OCI-LY7 (cell line): ENCODE measurements around the gene STK4. TPM values are rescaled to one million over a fixed set of nuclear protein-coding genes. Genes with fewer than 3 reads are reported as not detected.

Experiments used
- BruUV-seq: library from RNA; stranded (reverse); fragments of 400-500 nt; replicated peaks from 2 replicates; lab custom pipeline; 2021; lab: Mats Ljungman, UMichigan
- CTCF ChIA-PET: fragments of 300-600 bp; sonication (Branson Sonifier 250); formaldehyde crosslinking; loops from one replicate; lab custom pipeline; 2022; ENCODE audit warnings: antibody characterized with exemption; ENCODE audit not compliant: unreplicated experiment; lab: Charles Lee
- POLR2A ChIA-PET: fragments of 300-600 bp; sonication (Branson Sonifier 250); formaldehyde crosslinking; loops from one replicate; lab custom pipeline; 2022; ENCODE audit warnings: antibody characterized with exemption; lab: Charles Lee
- DNase-seq: peaks from one replicate; pipeline ENCODE4 v3.0.0-alpha.2; 2015; ENCODE audit warnings: low spot score
- H2AFZ ChIP-seq: fragments of 200-600 bp; sonication (generic), shearing (Covaris generic); 2 replicates; pipeline ENCODE4 v1.6.1; 2014; ENCODE audit warnings: mild to moderate bottlenecking, antibody characterized with exemption, low read length, moderate library complexity
- H3K27ac ChIP-seq: fragments of 200-600 bp; sonication (generic); 2 replicates; pipeline ENCODE4 v1.5.1; 2014; ENCODE audit warnings: mixed run types, low read depth, mild to moderate bottlenecking, moderate library complexity, low read length, inconsistent platforms; ENCODE audit not compliant: poor library complexity, severe bottlenecking
- H3K36me3 ChIP-seq: fragments of 200-600 bp; sonication (generic); 2 replicates; pipeline ENCODE4 v1.6.1; 2014; ENCODE audit warnings: mild to moderate bottlenecking, antibody characterized with exemption, low read length, moderate library complexity, mixed read lengths; ENCODE audit not compliant: insufficient read depth
- H3K4me1 ChIP-seq: fragments of 200-600 bp; sonication (generic); 2 replicates; pipeline ENCODE4 v1.5.1; 2014; ENCODE audit warnings: mild to moderate bottlenecking, low read length; ENCODE audit not compliant: insufficient read depth, poor library complexity, severe bottlenecking
- H3K4me2 ChIP-seq: fragments of 200-600 bp; sonication (generic); 2 replicates; pipeline ENCODE4 v1.6.1; 2014; ENCODE audit warnings: mild to moderate bottlenecking, low read length
- H3K4me3 ChIP-seq: fragments of 200-600 bp; sonication (generic); 2 replicates; pipeline ENCODE4 v1.5.1; 2014; ENCODE audit warnings: mild to moderate bottlenecking, low read depth, low read length; ENCODE audit not compliant: poor library complexity, severe bottlenecking
- H3K79me2 ChIP-seq: fragments of 200-600 bp; sonication (generic); 2 replicates; pipeline ENCODE4 v1.6.1; 2016; ENCODE audit warnings: low read depth, mild to moderate bottlenecking, low read length, moderate library complexity, mixed read lengths; ENCODE audit not compliant: insufficient read depth
- H3K9me2 ChIP-seq: fragments of 200-600 bp; sonication (generic); 2 replicates; pipeline ENCODE4 v1.6.1; 2016; ENCODE audit warnings: mild to moderate bottlenecking, low read length, mixed read lengths; ENCODE audit not compliant: insufficient read depth
- H3K9me3 ChIP-seq: fragments of 200-600 bp; sonication (generic); 2 replicates; pipeline ENCODE4 v1.6.1; 2014; ENCODE audit warnings: mild to moderate bottlenecking, mixed run types, low read length, mixed read lengths
- H4K20me1 ChIP-seq: fragments of 200-600 bp; sonication (generic); 2 replicates; pipeline ENCODE4 v1.6.1; 2014; ENCODE audit warnings: mild to moderate bottlenecking, antibody characterized with exemption, low read length, moderate library complexity, mixed read lengths; ENCODE audit not compliant: insufficient read depth
- CTCF ChIP-seq: fragments of 200-600 bp; sonication (generic); conservative IDR thresholded peaks from 2 replicates; pipeline ENCODE4 v1.5.1; 2014; ENCODE audit warnings: mild to moderate bottlenecking, antibody characterized with exemption, low read length, moderate library complexity, mixed read lengths
- EZH2phosphoT487 ChIP-seq: fragments of 200-600 bp; sonication (generic); IDR thresholded peaks from 2 replicates; pipeline ENCODE4 v1.6.1; 2018; ENCODE audit warnings: low read depth, borderline replicate concordance, mild to moderate bottlenecking, mixed run types, antibody characterized with exemption, low read length, moderate library complexity, mixed read lengths
- intact Hi-C: fragments of 100-400 bp; cut with micrococcal nuclease; formaldehyde crosslinking; loops from one replicate; pipeline ENCODE4 v1.10.0; 2022; ENCODE audit not compliant: unreplicated experiment
- total RNA-seq, 2 experiments: library from RNA; depleted of rRNA in 1 of 2; stranded (reverse); fragments of >200 nt in 1 of 2; shearing (Covaris generic) in 1 of 2; gene quantifications; 2 replicates each; pipeline ENCODE4 v1.2.3, GENCODE V29; 2014 to 2022

The STK4 gene
- total RNA-seq, 2 experiments from 2014 or later = 67.9 to 140 TPM

- Histone ChIP-seq H3K9me3 (no peaks in the 10 kb centered on the region), H3K4me2 (0 out of 2 replicates have a peak overlapping the region, but pooled peaks have one; percentile 11), H3K9me2 (no peaks in the 10 kb centered on the region), H2AFZ (no peak overlapping the region), H3K4me1 (peaks cover 41% of the 10 kb centered on the region), H3K36me3 (peaks cover 93% of the 10 kb centered on the region), H3K27ac (peak overlapping the region; percentile 42), H3K79me2 (peaks cover 72% of the 10 kb centered on the region; the same call in 1 of the 2 replicates), H4K20me1 (peaks cover 5% of the 10 kb centered on the region; the same call in 1 of the 2 replicates), H3K4me3 (no peak overlapping the region)
- TF ChIP-seq CTCF = no peak
- no peak for TF ChIP-seq EZH2phosphoT487
- DNase-seq = no peak
- ChIA-PET CTCF (no interaction called here), POLR2A (interaction anchor here (0.8 to 2.5 kb wide), 8 partner anchors 9 to 147 kb away, joined by 3 to 25 read pairs (median 3); no protein-coding TSS in a partner anchor)
- no TSS peak for BruUV-seq
- intact Hi-C loops = no loop called here
These were observed 72.6 kb downstream of the STK4 start for GRCh38 chr20:45038745-45039474.

GRCh38 chr20:45039475-45039820 is 73.1 kb downstream of the STK4 start:
- TF ChIP-seq EZH2phosphoT487 = no peak
- TF ChIP-seq CTCF = no peak
- no peak overlapping the region for H3K4me3 ChIP-seq
- ChIA-PET POLR2A (interaction anchor here (0.8 to 2.5 kb wide), 6 partner anchors 9 to 147 kb away, joined by 3 to 25 read pairs (median 3); no protein-coding TSS in a partner anchor), CTCF (no interaction called here)
- no peak overlapping the region for H2AFZ ChIP-seq
- no peaks in the 10 kb centered on the region for H3K9me3 ChIP-seq
- H3K4me2 ChIP-seq = 0 out of 2 replicates have a peak overlapping the region, but pooled peaks have one; percentile 11
- peak; percentile 39 for DNase-seq
- no TSS peak for BruUV-seq
- intact Hi-C loops = no loop called here
- no peaks in the 10 kb centered on the region for H3K9me2 ChIP-seq
- peak overlapping the region; percentile 42 for H3K27ac ChIP-seq
- H3K79me2 ChIP-seq = peaks cover 70% of the 10 kb centered on the region; the same call in 1 of the 2 replicates
- H3K36me3 ChIP-seq = peaks cover 95% of the 10 kb centered on the region
- H3K4me1 ChIP-seq = peaks cover 37% of the 10 kb centered on the region
- peaks cover 5% of the 10 kb centered on the region; the same call in 1 of the 2 replicates for H4K20me1 ChIP-seq
